Left lobe of liver (tissue), 2 donors: ENCODE data around the gene CITED4. TPM values are rescaled to one million over a fixed set of nuclear protein-coding genes. Genes with fewer than 3 reads are reported as not detected.

Experiments
- ATAC-seq: fragments of 200-7000 bp; cut with Tn5 transposase; one replicate; pipeline ENCODE4 v1.9.1; 2020; ENCODE audit warnings: mild to moderate bottlenecking, moderate library complexity
- DNase-seq: peaks from one replicate; pipeline ENCODE4 v3.0.0-alpha.2; 2020; ENCODE audit warnings: low spot score
- total RNA-seq: library from RNA; stranded (reverse); gene quantifications from one replicate; pipeline ENCODE4 v1.2.1, GENCODE V29; 2021
- donor health status: DM: no; HTN: no; CAD: no; lungs with moderate emphysema.
- donor health status: DM: no; HTN: yes; CAD: no.

The CITED4 gene
- total RNA-seq, 1 donor from 2014 or later = 29.9 TPM

DNA sequence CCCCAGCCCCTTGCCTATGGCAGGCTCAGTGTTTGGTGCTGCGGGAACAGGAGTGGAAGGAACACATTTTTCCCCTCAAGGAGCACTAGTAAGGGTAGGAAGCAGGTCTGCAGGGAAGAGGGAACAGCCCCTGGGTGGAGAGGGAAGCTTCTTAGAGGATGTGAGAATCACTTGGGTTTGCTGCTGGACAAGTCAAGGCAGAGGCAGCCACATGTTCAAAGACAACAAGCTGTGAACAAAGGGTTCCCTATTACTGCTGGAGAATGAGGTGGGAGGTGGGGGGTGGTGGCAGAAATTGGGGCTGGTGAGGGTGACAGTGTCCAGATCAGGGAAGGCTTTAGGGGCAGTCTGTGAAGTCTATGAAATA, 24.8 kb upstream of the CITED4 start:
- DNase-seq = no peak
- ATAC-seq = no peak

DNA sequence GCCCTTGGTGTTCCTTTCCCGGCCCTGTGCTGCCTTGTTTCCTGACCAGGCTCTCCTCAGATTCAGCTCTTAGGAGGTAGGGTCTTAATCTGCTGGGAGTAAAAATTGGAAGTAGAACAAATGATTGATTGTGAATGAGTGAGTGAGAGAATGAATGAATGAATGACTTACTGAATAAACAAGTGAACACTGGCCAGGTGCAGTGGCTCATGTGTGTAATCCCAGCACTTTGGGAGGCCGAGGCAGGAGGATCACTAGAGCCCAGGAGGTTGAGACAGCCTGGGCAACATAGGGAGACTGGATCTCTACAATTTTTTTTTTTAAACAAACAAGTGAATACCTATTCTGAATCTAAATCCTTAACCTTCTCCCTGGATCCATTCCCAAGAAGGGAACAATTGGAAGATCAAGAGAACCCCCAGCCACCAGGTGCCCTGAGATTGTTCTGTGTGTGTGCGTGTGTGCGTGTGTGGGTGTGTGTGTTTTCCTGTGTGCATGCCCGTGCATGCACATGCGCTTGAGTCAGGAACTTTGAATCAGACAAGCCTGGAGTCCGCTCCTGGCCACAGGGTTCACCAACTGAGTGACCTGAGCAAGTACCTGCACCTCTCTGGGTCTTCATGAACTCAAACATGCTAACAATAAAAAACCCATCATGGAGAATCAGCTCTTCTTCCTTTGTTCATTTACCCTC, 24.3 kb upstream of the CITED4 start:
- ATAC-seq (no peak), DNase-seq (no peak)

DNA sequence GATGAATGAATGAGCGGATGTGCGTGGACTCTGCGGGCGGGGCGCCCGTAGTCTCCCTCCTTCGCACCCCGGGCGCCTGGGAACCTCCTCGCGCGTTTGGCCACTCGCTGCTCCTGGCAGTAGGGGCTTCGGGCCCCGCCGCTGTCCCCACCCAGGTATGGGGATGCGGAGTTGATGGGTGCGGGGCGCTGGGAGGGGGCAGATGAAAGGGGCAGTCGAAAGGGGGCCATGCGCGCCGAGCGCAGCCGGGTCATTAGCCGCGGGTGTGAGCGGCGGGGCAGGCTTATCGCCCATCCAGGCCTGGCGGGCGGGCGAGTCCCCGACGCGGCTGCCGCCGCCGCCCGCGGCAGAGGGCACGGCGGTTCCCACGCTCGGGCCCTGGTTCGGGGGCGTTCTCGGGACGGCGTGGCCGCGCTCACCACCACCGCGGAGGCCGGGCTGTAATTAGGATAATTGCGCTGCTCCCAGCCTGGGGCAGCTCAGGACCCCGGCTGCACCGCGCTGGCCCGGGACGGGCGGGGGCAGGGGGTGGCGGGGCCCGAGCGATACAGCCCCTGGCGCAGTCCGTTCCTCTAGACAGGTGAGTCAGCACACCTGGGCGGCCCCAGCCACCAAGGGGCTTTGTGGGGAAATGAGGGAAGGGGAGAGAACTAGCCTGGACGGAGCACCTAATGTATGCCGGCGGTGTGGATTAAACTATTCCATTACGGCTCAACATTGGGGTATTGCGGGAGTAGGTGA, 22.1 kb upstream of the CITED4 start:
- ATAC-seq (no peak), DNase-seq (no peak)

DNA sequence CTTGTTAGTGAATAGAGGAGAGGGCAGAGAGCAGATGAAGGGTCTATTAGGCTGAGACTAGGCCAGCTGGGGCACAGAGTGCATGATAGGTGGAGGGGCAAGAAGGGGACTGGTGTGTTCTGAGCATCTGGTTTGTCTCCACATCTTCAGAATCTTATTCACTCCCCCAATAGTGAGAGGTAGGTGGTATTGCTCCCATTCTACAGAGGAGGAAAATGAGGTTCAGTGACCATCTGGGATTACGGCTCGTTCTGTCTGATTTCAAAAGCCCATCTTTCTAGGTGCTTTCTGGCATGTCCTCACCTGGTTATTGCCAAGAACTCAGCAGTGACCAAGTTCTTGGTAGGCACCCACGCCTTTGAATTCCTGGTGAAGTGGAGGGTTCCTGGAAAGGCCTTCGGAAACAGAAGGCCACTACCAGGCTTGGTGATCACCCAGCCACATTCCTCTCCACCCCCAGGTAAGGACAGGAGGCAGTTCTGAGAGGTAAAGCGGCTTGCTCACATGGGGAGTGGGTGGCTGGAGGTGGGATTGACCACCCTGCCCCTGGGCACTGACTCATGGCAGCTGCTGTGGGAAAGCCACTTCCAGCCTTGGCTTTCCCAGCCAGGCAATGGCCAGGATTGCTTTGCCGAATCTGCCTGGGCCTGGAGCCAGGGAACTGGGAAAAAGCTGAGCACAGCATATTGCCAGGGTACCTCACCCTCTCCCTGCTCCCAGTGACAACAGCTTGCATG, 18.8 kb upstream of the CITED4 start:
- peak; percentile 88 for ATAC-seq
- DNase-seq = peak; percentile 62

DNA sequence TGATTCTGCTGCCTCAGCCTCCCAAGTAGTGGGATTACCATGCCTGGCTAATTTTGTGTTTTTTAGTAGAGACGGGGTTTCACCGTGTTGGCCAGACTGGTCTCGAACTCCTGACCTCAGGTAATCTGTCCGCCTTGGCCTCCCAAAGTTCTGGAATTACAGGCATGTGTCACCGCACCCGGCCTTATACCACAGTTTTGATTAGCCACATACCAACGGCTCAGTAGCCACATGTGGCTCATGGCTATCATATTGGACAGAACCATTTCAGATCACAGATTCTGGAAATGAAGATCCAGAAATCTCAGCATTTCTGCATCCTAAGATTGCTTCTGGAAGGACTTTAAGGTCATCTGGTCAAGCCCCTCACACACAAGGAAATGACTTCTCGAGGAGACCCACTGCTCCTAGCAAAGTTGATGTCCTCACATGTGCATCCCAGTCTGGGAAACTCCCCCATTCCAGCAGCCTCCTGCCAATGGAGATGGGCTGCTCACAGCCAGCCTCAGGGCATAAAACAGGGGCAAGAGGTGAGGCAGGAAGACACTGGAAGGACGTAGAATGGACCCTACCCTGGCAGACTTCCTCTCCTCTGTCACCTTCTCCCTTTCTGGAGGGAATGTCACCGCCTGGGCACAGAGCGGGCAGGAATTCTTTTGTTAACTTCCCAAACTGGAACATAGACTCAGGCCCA, 17.5 kb upstream of the CITED4 start:
- ATAC-seq (no peak), DNase-seq (no peak)

DNA sequence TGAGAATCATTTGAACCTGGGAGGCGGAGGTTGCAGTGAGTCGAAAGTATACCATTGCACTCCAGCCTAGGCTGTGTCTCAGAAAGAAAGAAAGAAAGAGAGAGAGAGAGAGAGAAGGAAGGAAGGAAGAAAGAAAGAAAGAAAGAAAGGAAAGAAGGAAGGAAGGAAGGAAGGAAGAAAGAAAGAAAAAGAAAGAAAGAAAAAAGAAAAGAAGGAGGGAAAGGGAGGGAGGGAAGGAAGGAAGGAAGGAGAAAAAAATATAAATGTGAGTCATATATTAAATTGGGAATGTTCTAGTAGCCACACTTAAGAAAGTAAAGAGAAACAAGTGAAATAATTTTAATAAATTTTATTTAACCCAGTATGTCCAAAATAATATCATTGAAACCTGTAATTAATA, 16.7 kb upstream of the CITED4 start:
- DNase-seq (no peak), ATAC-seq (no peak)

DNA sequence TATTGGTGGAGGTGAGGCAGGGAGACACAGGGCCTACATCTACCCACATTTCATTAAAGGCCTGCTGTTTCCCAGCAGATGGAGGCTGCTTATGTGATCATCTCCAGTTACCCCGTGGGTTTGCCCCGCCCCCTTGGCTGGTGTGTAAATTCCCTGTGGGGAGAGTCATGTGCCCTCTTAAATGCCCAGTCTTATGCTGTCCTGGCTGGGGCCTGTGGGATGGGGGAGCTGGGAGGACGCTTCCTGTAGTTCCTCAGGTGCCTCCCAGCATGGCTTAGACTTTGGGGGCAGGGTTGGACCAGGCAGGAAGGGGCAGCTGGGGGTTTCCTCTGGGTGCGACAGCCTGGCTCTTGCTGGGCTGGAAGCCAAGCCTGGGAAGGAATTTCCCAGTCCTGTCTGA, 15.5 kb upstream of the CITED4 start:
- DNase-seq = no peak
- ATAC-seq = peak; percentile 40

DNA sequence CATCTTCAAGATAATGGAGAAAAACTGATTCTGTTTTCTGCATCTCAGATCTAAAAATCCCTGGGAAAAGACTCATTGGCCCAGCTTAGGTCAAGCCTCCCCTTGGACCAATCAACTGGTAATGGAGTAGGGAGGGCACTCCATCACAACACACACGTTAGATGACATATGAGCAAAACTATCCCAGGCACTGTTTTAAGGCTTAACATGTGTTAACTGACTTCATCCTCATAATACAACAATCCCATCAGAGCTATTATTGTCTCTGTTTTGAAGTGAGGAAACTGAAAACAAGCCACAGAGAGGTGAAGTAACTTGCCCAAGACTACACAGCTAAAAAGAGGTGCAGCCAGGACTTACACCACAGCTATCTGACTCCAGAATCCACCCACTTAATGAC, 14.7 kb upstream of the CITED4 start:
- ATAC-seq (no peak), DNase-seq (no peak)

DNA sequence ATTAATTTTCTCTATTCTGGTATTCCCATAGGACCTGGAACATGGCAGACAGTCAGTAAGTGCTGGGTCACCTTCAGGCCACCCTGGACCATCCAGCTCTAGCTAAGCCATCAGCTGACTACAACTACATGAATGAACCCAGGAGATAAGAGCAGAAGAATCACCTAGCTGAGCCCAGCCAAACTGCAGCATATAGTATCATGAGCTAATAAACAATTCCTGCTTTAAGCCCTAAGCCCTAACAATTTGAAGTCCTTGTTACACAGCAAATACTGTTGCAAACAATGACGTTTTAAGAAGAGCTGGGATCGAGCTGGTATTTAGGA, 14.2 kb upstream of the CITED4 start:
- ATAC-seq = no peak

DNA sequence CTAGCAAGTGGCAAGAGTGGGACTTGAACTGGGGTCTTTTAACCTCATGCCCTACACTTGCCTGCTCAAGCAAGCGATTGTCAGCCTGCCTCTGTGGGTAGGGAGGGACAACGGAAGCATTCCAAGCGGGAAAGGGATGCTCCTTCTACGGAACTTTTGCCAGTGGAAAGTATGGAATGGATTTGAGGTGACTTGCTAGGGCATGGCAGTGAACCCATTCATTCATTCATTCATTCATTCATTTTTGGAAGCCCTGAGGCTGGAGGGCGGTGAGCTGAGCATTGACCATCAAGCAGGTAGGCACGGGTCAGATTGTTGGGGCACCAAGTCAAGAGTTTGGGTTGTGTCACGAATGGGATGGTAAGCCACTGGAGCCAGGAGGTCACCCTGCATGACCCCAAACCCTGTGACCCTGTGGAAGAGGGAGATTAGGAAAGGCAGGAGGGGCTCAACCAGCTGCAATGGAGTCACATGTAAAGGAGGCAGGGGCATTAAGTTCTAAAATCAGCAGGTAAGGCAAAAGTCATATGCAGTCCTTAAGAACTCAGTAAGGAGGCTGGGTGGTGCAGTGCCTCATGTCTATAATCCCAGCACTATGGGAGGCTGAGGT, 11.8 kb upstream of the CITED4 start:
- DNase-seq (no peak), ATAC-seq (no peak)

More for the DNA sequence above, 14.2 kb upstream of the CITED4 start:
- DNase-seq = no peak

DNA sequence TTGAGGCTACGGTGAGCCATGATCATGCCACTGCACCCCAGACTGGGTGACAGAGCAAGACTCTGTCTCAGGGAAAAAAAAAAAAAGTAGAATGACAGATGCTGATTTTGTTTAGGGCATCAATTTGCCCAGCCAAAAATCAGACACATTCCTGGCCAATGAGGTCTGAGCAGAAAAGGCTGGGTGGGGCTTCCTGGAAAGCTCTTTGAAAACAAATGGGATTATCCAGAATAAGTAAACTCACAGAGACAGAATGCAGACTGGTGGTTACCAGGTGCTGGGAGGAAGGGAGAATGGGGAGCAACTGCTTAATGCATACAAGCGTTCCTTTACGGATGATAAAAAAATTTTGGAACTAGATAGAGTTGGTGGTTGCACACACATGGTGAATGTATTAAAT, 10.1 kb upstream of the CITED4 start:
- DNase-seq (no peak), ATAC-seq (no peak)

DNA sequence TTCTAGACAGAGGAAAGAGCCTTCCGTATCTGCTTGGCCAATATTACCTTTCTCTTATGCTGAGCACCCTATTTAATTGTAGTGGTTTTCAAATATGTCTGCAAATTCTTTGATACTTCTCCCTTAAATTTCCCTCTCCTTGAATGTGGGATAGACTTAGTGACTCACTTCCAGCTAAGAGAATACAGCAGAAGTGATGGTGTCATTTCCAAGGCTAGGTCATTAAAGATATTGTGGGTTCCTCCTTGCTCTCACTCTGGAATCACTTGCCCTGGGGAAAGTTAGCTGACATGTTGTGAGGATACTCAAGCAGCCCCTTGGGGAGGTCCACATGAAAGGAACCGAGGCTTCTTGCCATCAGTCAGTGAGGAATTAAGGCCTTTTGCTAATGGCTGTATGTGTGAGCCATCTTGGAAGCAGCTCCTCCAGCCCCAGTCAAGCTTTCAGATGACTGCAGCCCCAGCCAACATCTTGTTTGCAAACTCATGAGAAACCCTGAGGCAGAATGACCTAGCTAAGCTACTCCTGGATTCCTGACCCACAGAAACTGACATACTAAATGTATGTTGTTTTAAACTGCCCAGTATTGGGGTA, 8.1 kb upstream of the CITED4 start:
- no peak for DNase-seq
- no peak for ATAC-seq

DNA sequence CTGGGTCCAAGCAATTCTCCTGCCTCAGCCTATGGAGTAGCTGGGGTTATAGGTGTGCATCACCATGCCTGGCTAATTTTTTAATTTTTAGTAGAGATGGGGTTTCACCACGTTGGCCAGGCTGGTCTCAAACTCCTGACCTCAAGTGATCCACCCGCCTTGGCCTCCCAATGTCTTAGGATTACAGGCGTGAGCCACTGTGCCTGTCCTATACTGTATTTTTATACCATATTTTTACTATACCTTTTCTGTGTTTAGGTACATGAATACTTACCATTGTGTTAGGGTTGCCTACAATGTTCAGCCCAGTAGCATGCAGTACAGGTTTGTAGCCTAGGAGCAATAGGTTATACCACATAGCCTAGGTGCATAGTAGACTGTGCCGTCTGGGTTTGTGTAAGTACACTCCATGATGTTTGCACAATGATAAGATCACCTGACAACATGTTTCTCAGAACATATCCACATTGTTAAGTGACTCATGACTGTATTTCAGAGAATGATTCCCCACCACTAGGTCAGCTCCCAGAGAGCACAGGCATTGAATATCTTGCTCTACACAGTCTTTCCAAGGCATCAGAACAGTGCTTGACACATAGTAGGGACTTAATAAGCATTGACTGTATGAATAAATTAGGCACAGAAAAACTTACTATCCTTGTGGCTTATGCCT, 6.0 kb upstream of the CITED4 start:
- no peak for DNase-seq

DNA sequence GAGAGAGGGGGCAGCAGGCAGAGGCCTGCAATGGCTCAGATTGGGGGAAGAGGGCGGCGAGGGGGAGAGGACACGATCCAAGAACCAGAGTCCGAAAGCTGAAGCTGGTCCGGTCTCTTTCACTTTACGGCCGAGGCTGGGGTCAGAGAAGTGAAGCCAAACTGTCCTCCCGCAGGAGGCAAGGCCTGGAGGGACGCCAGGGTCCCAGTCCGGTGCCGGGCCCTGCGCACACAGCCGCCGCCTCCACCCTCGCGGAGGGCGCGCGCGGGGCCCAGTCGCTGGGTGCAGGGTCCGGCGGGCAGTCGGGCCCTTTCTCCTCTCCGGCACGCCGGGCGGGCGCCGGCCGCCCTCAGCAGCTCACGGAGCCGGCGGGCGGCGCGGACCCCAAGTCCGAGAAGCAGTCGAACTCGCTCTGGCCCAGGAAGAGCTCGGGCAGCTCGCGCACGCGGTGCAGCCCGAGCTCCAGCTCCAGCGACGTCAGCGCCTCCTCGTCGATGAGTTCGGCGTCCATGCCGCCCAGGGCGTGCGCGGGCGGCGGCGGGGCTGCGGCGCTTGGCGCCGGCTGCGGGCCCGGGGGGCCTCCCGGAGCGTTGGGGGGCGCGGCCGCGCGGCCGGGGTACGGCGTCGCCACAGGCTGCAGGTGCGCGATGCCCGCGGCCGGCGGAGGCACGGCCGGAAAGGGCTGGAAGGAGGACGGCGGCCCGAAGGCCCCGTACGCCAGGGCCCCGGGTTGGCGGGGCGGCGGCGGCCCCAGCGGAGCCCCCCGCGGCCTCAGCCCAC, 749 bp downstream of the CITED4 start:
- peak; percentile 65 for ATAC-seq
- DNase-seq = peak; percentile 87

More for the DNA sequence above, 6.0 kb upstream of the CITED4 start:
- peak; percentile 34 for ATAC-seq

DNA sequence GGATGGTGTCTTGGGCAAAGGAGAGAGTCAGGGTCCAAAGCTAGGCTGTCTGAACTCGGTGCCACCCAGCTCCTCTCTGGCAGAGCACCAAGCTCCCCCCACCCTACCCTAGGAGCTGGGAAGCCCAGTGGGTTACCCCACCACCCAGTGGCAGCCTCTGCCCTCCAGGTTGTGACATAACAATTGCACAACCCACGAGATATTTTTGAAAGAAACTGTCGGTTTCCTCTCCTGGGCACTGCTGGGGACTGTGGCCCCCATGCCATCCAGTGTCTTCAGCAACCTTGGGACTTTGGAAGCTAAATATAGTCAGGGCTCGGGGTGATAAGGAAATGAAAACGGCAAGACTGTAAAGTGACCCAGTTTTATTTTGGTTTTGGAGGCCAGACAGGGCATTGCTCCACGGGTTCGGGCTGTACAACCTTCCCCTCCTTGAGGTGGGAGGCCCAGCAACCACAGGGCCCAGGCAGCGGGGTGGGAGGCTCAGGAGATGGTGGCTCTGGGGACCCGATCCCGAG, 1.4 kb downstream of the CITED4 start:
- peak; percentile 78 for DNase-seq
- ATAC-seq = peak; percentile 32

DNA sequence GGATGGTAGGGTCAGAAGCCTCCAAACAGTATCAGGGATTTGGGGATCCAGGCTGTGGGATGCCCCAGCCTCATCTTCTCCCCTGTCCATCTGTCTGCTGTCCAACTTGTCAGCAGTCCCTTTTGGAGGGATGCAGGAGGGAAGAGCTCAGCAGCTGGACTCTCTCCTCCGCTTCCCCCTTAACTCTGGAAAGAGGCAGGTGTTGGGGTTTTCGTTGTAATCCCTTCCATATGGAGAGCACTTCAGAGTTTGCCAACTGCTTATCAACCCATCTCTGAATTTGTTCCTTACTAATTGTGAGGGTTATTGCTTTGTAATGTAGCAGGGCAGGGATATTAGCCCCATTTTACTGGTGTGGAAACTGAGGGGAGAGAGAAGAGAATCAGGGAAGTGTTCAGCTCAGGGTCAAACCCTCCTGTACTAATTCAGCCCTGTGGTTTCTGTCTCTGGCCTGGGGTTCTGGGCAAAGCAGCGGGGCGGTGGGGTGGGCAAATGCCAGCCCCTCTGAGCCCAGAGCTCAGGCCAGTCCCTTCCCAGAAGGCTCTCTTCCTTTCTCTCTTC, 3.2 kb downstream of the CITED4 start:
- ATAC-seq (no peak), DNase-seq (no peak)

DNA sequence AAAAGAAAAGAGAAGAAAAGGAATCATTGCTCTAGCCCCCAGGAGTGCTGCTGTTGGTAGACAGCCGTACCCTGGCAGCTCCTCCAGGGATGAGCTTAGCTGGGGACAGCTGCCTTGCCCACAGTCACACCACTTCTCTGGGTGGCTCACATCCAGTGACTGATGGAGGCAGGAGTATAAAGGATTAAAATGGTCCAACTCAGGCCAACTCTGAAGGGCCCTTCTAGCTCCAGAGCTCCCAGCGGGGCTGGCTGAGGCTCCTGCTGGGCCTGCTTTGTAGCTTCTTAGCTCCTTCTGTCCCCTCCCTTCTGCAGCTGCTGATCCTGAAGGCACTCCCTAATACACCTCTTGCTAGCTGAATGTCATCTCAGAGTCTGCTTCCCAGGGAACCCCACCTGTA, 4.4 kb downstream of the CITED4 start:
- DNase-seq (no peak), ATAC-seq (no peak)

DNA sequence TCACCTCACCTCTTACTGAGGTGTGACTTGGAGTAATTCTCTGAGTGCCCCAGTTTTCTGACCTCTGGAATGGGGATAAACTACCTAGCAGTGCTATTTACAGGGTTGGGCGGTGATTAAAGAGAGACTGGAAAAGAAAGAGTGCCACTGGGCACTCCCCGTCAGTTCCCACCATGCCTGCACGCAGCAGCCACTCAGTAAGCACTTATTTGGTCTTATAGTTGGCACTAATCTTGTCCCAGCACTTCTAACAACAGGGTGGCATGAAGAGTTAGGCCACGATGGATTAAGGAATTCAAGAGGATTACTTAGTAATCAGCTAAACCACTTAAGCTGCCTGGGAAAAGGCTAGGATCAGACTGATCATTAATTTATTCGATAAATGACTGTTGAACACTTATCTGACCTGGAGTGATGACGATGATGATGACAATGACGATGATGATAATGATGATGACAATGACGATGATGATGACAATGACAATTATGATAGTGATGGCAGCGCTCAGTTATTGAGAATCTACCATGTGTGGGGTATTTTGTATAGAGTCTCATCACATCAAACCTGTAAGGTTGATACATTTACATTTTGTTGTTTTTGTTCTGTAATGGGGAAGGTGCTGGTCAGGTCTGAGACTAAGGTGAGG, 5.4 kb downstream of the CITED4 start:
- ATAC-seq = no peak
- DNase-seq = no peak
